HG02642 (cell line): ENCODE data around the gene POLR3E.
"Not testable (repeated sequence)": the region's sequence is repeated elsewhere in the genome, so short reads cannot be mapped to it uniquely, and the experiment has no call there.

Source experiments
- ATAC-seq: cut with Tn5 transposase; IDR thresholded peaks from one replicate; pipeline ENCODE4 v1.9.1; 2021; ENCODE audit warnings: mild to moderate bottlenecking; ENCODE audit not compliant: unreplicated experiment, poor library complexity

POLR3E gene

GRCh38 chr16:22328081-22328725, 31.0 kb downstream of the POLR3E start:
- ATAC-seq = no peak

GRCh38 chr16:22329199-22329695, 32.0 kb downstream of the POLR3E start:
- ATAC-seq = no peak

- ATAC-seq = no peak
Observed at GRCh38 chr16:22330326-22330725, 33.1 kb downstream of the POLR3E start.

- ATAC-seq = no peak
Observed at GRCh38 chr16:22333457-22333994, 36.3 kb downstream of the POLR3E start.

GRCh38 chr16:22335668-22336246, 38.5 kb downstream of the POLR3E start:
- no peak for ATAC-seq

GRCh38 chr16:22336581-22336980, 39.4 kb downstream of the POLR3E start:
- no peak for ATAC-seq

- ATAC-seq = no peak
Observed at GRCh38 chr16:22337045-22337444, 39.8 kb downstream of the POLR3E start.

GRCh38 chr16:22337849-22338635, 40.8 kb downstream of the POLR3E start:
- ATAC-seq = no peak

GRCh38 chr16:22340945-22341344, 43.7 kb downstream of the POLR3E start:
- no peak for ATAC-seq

GRCh38 chr16:22342082-22342481, 44.9 kb downstream of the POLR3E start:
- no peak for ATAC-seq

GRCh38 chr16:22346483-22346882, 49.3 kb downstream of the POLR3E start:
- no peak for ATAC-seq

GRCh38 chr16:22347100-22347820, 50.1 kb downstream of the POLR3E start:
- no peak for ATAC-seq

- ATAC-seq = no peak
Observed at GRCh38 chr16:22348291-22348690, 51.1 kb downstream of the POLR3E start.

GRCh38 chr16:22351017-22351416, 53.8 kb downstream of the POLR3E start:
- ATAC-seq = not testable (repeated sequence)

GRCh38 chr16:22352140-22352539, 54.9 kb downstream of the POLR3E start:
- no peak for ATAC-seq

- no peak for ATAC-seq
Observed at GRCh38 chr16:22352723-22353122, 55.5 kb downstream of the POLR3E start.

GRCh38 chr16:22353191-22353919, 56.1 kb downstream of the POLR3E start:
- no peak for ATAC-seq

- no peak for ATAC-seq
Observed at GRCh38 chr16:22353933-22354541, 56.8 kb downstream of the POLR3E start.

- ATAC-seq = no peak
Observed at GRCh38 chr16:22355487-22355908, 58.3 kb downstream of the POLR3E start.
